GM12878 (cell line): ENCODE data around the gene GLUL. TPM values are rescaled to one million over a fixed set of nuclear protein-coding genes. Genes with fewer than 3 reads are reported as not detected.

Experiments used
- ATAC-seq: fragments of 200-7000 bp; cut with Tn5 transposase; 3 replicates; pipeline ENCODE4 v1.9.1; 2020; ENCODE audit warnings: mild to moderate bottlenecking, moderate library complexity
- BruUV-seq: library from RNA; stranded (reverse); fragments of 400-500 nt; replicated peaks from 2 replicates; lab custom pipeline; 2021; lab: Mats Ljungman, UMichigan
- CTCF ChIA-PET: fragments of 300-600 bp; sonication (Branson Sonifier 250); formaldehyde crosslinking; extraction: SDS; loops from one replicate; lab custom pipeline; 2021; ENCODE audit warnings: inconsistent platforms; lab: Yijun Ruan, JAX
- POLR2A ChIA-PET: fragments of 350-600 bp; formaldehyde crosslinking; extraction: SDS; loops from one replicate; lab custom pipeline; 2021; ENCODE audit warnings: inconsistent platforms; lab: Charles Lee
- RAD21 ChIA-PET: fragments of 300-600 bp; sonication (Branson Sonifier 250); formaldehyde crosslinking; loops from one replicate; lab custom pipeline; 2023; ENCODE audit warnings: antibody characterized with exemption; ENCODE audit not compliant: unreplicated experiment; lab: Charles Lee
- SMC1A ChIA-PET: fragments of 300-600 bp; sonication (Branson Sonifier 250); formaldehyde crosslinking; loops from one replicate; lab custom pipeline; 2023; ENCODE audit not compliant: unreplicated experiment, uncharacterized antibody; lab: Charles Lee
- DNase-seq: peaks from one replicate; pipeline ENCODE4 v3.0.0-alpha.2; 2011; ENCODE audit warnings: low read depth, low spot score
- FAIRE-seq: peaks from 3 replicates; lab custom pipeline; 2011; peaks lifted over from hg19 to GRCh38; lab: Jason Lieb, UNC
- H2AFZ ChIP-seq: 2 replicates; pipeline ENCODE4 v1.6.0; 2011; ENCODE audit warnings: low read depth, low read length, control low read depth; ENCODE audit not compliant: control insufficient read depth
- H3K27ac ChIP-seq: 2 replicates; pipeline ENCODE4 v1.5.1; 2011; ENCODE audit warnings: control low read depth; ENCODE audit not compliant: control insufficient read depth, insufficient read depth
- H3K27me3 ChIP-seq, 2 experiments: replicated peaks in 1 of 2; 2 replicates each; pipeline versions ENCODE4 v1.6.0 to v1.6.1; 2011; ENCODE audit warnings: low read length in 1 of 2; ENCODE audit not compliant: control insufficient read depth in 2 of 2, insufficient read depth in 2 of 2
- H3K36me3 ChIP-seq, 2 experiments: 2 replicates each; pipeline ENCODE4 v1.5.1; 2011; ENCODE audit warnings: low read length in 1 of 2; ENCODE audit not compliant: control insufficient read depth in 2 of 2, insufficient read depth in 2 of 2
- H3K4me1 ChIP-seq: 2 replicates; pipeline ENCODE4 v1.6.1; 2011; ENCODE audit warnings: mild to moderate bottlenecking, low read length, moderate library complexity, mixed read lengths; ENCODE audit not compliant: control insufficient read depth, insufficient read depth
- H3K4me2 ChIP-seq: 2 replicates; pipeline ENCODE4 v1.6.0; 2011; ENCODE audit warnings: control low read depth; ENCODE audit not compliant: control insufficient read depth, insufficient read depth
- H3K4me3 ChIP-seq: fragments of 200-600 bp; sonication (generic); 2 replicates; pipeline ENCODE4 v1.5.1; 2016
- H3K79me2 ChIP-seq: 2 replicates; pipeline ENCODE4 v1.6.0; 2011; ENCODE audit warnings: low read length; ENCODE audit not compliant: control insufficient read depth, insufficient read depth
- H3K9ac ChIP-seq: 2 replicates; pipeline ENCODE4 v1.8.0; 2011; ENCODE audit warnings: low read length, control low read depth, mixed read lengths; ENCODE audit not compliant: control insufficient read depth, insufficient read depth
- H3K9me3 ChIP-seq: replicated peaks from 3 replicates; pipeline ENCODE4 v1.5.1; 2011; ENCODE audit warnings: mild to moderate bottlenecking, low read length; ENCODE audit not compliant: control insufficient read depth, insufficient read depth
- H4K20me1 ChIP-seq: 2 replicates; pipeline ENCODE4 v1.6.0; 2011; ENCODE audit not compliant: control insufficient read depth, insufficient read depth
- WGBS: methylation state at CpG from one replicate; pipeline ENCODE4 v1.1.6; 2016; ENCODE audit warnings: low lambda C conversion rate; ENCODE audit not compliant: insufficient replicate concordance, insufficient coverage; ENCODE audit errors: missing lambda C conversion rate; 5-methylcytosine and 5-hydroxymethylcytosine counted together
- in situ Hi-C: fragments of 300-500 bp; cut with MboI; formaldehyde crosslinking; loops from 9 replicates; pipeline ENCODE4 v1.14.3; 2018; ENCODE audit warnings: mixed read lengths
- intact Hi-C: fragments of 100-400 bp; cut with micrococcal nuclease; formaldehyde crosslinking; loops from one replicate; pipeline ENCODE4 v1.14.2; 2022; ENCODE audit not compliant: unreplicated experiment
- polyA plus RNA-seq, 11 experiments: library from polyadenylated mRNA; depleted of rRNA in 4 of 11; unstranded in 6 of 11; stranded (reverse) in 5 of 11; fragments of >200 nt; fragmentation: Nextera tagmentation in 4 of 11; fragmentation: Illumina TruSeq in 1 of 11; extraction: Ambion mirVana in 4 of 11; extraction: Trizol in 1 of 11; gene quantifications; 1 replicate in 1 of 11; 2 replicates in 10 of 11; pipeline versions ENCODE4 v1.2.1 to v1.2.3, GENCODE V29; 2011 to 2016; ENCODE audit warnings: inconsistent platforms in 2 of 11, missing spikeins in 2 of 11, low read depth in 1 of 11
- total RNA-seq, 4 experiments: library from RNA; depleted of rRNA in 3 of 4; stranded (reverse); fragments of >200 nt in 3 of 4; fragmentation: Illumina TruSeq in 1 of 4; extraction: Trizol in 1 of 4; gene quantifications; 2 replicates each; pipeline versions ENCODE4 v1.2.1 to v1.2.3, GENCODE V29; 2013 to 2021
- TF ChIP-seq, protein P1 (sequence below): IDR thresholded peaks from 2 replicates; pipeline ENCODE4 v1.6.1; 2012; ENCODE audit warnings: mild to moderate bottlenecking, low read depth, low read length

The GLUL gene
- total and polyA plus RNA-seq, 10 of the 15 experiments (the other 5 are each of a cell fraction or from before 2014, with no cell fraction given), result 2.3 to 392 (median 164) TPM

DNA sequence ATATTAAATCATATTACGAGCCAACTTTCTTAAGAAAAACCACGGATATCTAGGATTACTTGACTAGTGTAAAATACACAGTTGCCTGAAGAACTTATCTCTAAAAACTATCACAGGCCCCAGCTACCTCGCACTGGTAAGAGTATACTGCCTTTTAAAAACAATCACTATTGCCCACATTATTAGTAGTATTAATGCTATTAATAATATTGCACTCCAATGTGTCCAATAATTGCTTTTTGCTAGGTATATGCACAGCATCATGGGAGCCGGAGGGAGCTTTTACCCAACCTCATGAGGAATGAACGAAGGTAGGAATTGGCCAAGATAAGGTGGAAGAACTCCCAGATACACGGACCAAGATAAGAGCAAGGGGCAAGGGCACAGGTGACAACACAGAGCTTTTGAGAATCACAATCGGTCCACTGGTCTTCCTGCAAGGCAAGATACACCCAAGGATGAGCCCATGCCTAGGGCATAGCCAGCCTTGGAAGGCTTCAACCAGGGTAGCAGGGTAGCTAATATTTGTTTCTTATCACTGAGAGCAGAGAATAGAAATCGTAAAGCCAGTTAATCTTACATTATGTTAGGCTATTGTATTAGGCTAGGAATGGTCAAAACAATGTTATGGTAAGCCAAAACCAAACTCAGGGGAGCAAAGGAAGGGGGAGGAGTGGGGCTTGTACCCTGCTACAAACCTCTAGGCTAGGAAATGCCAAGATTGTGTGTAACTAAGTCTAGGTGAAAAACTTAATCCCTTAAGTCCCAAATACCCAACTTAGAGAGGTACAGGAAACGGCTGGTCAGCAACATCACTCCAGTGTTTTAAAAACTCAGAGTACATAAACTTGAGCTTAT, 9.4 kb downstream of the GLUL start:
- WGBS, result 88% methylated on average over 9 of the region's 9 CpGs
- TF ChIP-seq, protein P1, sequence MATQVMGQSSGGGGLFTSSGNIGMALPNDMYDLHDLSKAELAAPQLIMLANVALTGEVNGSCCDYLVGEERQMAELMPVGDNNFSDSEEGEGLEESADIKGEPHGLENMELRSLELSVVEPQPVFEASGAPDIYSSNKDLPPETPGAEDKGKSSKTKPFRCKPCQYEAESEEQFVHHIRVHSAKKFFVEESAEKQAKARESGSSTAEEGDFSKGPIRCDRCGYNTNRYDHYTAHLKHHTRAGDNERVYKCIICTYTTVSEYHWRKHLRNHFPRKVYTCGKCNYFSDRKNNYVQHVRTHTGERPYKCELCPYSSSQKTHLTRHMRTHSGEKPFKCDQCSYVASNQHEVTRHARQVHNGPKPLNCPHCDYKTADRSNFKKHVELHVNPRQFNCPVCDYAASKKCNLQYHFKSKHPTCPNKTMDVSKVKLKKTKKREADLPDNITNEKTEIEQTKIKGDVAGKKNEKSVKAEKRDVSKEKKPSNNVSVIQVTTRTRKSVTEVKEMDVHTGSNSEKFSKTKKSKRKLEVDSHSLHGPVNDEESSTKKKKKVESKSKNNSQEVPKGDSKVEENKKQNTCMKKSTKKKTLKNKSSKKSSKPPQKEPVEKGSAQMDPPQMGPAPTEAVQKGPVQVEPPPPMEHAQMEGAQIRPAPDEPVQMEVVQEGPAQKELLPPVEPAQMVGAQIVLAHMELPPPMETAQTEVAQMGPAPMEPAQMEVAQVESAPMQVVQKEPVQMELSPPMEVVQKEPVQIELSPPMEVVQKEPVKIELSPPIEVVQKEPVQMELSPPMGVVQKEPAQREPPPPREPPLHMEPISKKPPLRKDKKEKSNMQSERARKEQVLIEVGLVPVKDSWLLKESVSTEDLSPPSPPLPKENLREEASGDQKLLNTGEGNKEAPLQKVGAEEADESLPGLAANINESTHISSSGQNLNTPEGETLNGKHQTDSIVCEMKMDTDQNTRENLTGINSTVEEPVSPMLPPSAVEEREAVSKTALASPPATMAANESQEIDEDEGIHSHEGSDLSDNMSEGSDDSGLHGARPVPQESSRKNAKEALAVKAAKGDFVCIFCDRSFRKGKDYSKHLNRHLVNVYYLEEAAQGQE, result no peak
- RAD21 ChIA-PET, result interaction anchor here (1.0 to 1.9 kb wide), 2 partner anchors 9 to 15 kb away, joined by 3 to 5 read pairs; partner anchors contain the start of gene GLUL

More for the DNA sequence above, 9.4 kb downstream of the GLUL start:
- intact Hi-C loops, result no loop called here
- no peak overlapping the region for H3K9ac ChIP-seq
- H4K20me1 ChIP-seq, result no peaks in the 10 kb centered on the region
- CTCF ChIA-PET, result interaction anchor here (0.7 kb wide), 1 partner anchor 26 kb away, joined by 3 read pairs; no protein-coding TSS in a partner anchor
- H3K9me3 ChIP-seq, result no peaks in the 10 kb centered on the region
- in situ Hi-C loops, result no loop called here
- BruUV-seq, result no TSS peak
- H3K27ac ChIP-seq, result no peak overlapping the region
- peaks cover 0 to 5% of the 10 kb centered on the region in 2 experiments; a peak in 3 of 4 replicates for H3K36me3 ChIP-seq
- no peak overlapping the region for H3K4me2 ChIP-seq
- POLR2A ChIA-PET, result no interaction called here
- SMC1A ChIA-PET, result interaction anchor here (1.0 to 2.2 kb wide), 2 partner anchors 12 to 15 kb away, joined by 4 to 8 read pairs; no protein-coding TSS in a partner anchor
- no peaks in the 10 kb centered on the region for H3K79me2 ChIP-seq
- FAIRE-seq, result no peak
- no peak for DNase-seq
- H3K4me1 ChIP-seq, result no peaks in the 10 kb centered on the region
- no peak for ATAC-seq
- H2AFZ ChIP-seq, result no peak overlapping the region
- H3K27me3 ChIP-seq, result no peaks in the 10 kb centered on the region
- no peak overlapping the region for H3K4me3 ChIP-seq
